HG03521 (cell line): ENCODE data around the gene RCC2.
"Not testable (repeated sequence)": the region's sequence is repeated elsewhere in the genome, so short reads cannot be mapped to it uniquely, and the experiment has no call there.

Experiments
- ATAC-seq: cut with Tn5 transposase; IDR thresholded peaks from one replicate; pipeline ENCODE4 v1.9.1; 2021; ENCODE audit warnings: mild to moderate bottlenecking, moderate library complexity; ENCODE audit not compliant: unreplicated experiment

The RCC2 gene

DNA sequence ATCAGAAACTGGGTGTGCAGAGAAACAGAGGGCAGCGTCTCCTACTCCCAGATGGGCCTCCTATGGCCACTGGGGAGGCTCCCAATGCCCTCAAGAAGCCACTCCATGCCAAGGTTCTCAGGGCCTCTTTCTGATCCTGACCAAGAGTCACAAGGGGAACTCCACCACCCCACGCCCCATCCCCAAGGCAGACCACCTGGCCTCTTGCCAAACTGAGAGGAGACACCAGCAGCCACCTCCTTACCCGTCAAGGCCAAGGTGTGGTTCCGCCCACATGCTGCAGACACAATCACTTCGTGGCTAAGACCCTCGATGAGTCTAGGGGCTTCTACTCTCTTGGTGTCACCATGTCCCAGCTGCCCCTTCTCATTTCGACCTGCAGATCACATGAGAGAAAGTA lies 17.0 kb downstream of the RCC2 start:
- no peak for ATAC-seq

DNA sequence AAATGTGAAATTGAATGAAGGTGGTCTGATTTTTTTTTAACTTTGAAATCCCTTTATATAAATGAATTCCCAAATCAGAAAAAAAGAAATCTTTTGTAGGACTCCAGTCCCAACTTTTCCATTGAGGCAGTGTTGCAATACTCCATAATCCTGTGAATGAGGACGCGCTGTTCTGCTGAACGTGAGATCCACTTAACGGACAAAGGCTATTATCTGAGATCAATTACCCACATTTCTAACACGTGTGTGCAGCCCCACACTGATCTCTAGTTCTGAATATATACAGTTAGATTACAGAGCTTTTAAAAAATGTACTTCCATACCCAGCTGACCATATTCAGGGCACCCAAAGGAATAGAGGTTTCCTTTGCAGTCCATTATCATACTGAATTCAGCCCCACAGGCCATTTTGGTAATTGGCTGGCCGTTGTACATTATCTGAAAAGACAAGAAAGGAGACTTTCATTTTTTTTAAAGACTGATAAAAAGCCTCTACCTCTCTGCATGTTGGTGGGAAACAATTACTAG lies 19.0 kb downstream of the RCC2 start:
- no peak for ATAC-seq

DNA sequence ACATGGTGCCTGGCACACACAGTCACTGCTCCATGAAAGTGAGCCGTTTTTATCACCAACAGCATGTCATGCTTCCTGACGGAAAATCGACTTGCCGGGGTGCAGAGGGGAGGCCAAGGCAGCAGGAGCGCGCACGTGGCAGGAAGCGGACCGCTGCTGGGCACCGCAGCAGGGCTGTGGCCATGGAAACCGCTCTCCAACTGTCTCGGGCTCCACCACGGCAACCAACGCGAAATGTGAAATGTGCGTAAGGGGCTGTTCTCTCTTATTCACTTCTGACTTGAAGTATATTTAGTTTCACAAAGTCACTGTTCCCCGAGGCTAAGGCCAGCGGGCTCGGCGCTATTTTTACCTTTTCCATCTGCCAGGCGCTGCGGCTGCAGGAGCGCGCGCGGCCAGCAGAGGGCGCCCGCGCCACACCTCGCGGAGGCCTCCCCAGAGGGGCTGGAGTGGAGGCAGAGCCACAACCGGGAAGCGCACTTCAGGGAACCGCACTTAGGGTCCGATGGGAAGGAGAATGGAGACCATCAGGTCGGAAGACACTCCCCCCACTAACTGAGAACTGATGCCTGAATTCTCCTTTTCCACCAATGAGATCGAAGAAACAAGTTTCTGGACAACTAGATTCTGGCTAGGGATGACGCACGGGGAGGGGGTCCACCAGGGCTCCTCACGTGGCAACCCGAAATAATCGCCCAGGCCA lies 19.7 kb downstream of the RCC2 start:
- ATAC-seq: no peak

DNA sequence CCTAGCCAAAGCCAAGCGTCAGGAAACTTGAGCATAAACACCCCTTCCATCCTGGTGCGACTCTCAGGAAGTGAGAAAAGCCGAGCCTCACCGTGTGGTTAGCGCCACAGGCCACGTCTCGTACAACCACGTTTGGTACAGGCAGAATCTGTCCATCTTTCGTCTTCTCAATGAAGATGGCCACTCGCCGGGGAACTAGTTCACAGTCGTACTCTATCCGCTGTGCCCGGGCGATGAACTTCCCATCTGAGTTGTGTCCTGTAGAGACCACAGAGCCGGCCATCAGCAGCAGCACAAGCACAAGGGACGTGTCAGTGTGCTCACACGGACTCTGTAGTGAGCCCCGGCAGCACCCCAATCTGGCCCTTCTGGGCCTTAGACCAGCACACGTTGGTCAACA lies 23.1 kb downstream of the RCC2 start:
- ATAC-seq: no peak

DNA sequence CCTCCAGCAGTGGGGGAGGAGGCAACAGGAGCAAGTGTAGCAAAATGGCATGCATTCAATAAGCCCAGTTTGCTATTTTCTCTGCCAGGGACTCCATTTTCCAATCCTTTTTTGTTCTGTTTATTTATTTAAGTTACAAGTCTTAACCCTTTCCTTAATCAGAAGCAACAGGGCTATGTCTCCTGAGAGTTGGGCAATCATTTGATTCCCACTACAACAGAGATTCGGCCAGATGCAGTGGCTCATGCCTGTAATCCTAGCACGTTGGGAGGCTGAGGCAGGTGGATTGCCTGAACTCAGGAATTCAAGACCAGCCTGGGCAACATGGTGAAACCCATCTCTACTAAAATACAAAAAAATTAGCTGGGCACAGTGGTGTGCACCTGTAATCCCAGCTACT lies 25.5 kb downstream of the RCC2 start:
- ATAC-seq: no peak

DNA sequence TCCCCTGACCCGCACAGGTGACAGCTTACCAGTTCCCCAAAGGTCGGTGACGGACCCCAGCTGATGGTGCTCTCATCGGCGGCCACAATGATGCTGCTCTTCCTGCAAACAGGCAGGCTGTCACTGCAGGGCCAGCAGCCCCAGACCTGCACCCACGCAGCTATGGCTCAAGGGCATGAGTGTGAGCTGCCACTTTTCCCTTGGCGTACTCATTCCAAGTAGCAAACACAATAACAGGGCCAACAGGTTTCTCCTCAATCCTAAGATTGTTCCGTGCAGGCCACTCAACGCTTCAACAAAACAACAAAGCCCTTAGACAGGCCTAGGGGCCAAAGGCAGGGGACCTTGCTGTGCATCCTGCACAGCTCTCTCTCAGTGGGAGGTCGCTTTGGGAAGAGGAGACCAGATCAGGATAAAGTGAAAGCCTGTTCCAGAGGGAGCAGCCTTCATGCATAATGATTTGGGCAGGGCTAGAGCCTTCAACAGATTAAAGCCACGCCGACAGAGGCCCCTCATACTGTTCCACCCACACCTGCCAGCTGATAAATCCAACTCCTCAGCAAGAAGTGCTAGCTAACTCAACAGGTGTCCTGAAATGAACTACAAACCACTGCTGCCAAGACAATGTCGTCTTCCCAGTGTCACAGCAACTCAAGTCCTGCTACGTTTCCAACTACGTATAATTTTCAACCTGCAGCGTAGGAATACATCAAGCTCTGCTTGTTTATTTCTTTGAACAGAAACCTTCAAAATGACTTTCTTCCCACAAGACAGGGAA lies 27.2 kb downstream of the RCC2 start:
- ATAC-seq: no peak

DNA sequence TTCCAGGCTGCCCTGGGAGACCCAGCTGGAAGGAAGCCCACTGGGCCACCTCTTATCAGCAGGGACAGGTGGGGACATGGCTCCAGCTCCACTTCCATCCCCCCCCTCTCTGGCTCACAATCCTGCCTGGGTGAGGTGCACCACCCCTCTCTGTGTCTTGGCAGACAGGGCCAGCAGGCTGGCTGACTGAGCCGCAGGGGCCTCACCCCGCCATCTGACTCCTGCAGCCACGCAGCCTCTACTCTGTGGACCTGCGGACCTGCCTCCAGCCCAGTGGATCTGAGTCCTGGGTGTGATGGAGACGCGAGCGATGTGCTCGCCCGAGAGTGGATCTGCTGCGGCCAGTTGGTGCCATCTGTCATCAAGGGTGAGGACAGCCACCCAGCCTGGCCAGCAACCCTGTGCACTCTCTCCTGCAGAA lies 30.1 kb downstream of the RCC2 start:
- ATAC-seq: no peak

DNA sequence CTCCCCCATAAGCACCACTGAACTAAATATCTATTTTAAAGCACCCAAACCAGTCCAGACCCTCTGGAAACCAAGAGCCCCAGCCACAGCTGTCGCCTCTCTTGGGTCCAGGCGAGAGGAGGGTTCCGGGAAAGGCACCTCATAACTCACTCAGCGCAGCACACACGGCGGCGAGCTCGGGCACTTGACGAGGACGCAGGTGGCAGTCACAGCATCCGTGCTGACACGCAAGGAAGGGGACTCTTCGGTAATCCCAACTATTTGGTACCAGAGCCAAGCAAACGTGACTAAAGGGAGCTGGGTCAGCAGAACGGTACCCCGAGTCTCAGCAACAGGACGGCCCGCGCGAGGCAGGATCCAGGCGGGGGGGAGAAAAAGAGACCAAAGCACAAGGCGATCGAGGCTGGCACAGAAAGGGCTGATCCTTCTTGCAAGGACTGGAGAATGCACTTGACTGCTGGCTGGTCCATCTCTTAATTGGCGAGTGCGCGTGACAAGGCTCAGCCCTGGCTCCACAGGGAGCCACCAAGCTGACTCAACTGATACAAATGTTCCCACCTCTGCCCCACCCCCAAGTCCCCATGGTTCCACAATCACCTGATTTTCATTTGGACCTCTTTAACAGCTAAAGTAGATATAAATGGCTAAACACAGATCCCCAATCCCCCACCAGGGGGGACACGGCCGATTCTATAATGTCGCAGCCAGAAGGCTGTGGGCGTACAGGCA lies 31.5 kb downstream of the RCC2 start:
- not testable (repeated sequence) for ATAC-seq

DNA sequence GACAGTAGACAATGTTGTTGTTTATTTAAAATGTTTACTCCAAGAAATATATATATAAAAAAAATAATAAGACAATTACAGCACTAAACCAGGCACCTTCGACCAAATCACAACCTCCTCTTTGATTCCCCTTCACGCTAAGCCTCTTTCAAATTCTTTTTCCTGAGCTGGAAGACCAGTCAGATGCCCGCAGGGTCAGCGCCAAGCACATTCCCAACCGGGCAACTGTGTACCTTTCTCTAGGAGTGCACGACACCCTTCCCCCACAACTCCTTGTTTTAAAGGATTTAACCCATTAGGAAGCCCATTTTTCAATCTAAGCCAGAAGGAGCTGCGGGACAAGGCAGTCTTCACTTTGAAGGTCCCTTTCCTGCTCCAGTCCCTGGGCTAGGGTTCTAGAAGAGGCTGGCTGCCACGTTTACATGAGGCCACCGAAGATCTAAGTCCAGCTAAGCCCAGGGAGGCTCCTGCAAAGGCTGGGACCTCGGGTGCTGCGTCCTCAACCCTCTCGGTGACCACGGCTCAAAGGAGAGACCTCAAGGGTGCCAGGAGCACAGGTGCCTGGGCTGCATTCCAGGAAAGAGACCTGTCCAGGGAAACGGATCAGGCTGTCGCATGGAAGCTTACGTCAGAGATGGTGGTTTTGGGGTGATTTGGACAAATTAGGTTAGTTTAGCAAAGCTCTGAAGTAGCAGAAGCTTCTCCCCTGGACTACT lies 32.6 kb downstream of the RCC2 start:
- not testable (repeated sequence) for ATAC-seq

DNA sequence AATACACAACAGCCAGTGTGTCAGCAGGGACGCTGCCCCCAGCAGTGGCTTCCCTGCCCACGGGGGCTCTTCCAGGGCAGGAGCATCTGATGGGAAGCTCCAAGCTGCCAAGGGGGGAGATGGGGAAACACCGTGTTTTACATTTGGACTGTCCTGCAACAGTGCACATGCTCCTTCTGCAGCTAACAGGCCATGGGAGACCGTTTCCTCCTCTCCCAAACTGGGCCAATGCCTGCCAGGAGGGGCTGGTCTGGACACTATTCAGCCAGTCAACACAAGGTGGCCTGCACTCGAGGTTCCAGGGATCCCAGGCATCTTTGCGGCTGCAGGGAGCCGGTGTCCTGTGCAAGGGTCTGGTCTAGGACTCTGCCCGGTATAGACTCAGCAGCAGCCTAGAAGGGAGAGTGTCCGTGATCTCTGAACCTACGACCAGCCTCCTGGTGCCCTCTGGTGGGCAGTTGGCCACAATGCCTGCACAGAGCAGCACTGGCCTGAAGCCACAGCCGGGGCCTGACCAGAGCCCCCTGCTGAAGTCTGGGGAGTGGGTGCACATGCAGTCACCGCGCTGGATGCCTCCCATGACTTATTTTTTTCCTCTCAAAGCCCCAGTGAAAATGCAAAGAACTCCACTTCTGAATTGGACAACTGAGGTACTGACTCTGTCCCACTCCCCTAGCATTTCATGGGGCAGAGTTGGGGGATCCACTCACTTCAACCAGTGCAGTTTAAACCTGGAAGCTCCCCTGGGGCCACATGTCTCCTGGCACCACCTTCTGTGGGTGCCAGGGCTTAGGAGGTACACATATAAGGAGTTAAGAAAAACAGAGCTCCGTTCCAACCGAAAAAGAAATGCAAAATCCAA lies 33.3 kb downstream of the RCC2 start:
- ATAC-seq: no peak

DNA sequence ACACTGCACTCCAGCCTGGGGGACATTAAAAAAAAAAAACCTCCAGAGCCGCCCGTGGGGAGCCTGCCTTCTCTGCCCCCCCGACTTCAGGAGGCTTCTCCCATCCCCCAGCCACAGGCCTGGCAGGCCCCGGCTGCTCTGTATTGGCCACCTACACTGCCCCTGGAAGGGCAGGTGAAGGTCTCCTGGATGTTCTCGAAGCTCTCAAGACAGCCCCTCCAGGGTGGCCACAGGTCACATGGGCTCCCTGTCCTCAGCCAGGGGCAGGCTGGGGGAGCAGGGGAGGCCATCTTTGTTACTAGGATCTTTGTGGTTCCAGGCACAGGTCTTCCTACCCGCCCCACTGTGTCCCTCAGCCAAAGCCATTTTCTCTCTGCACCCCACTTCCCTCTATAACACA lies 34.7 kb downstream of the RCC2 start:
- ATAC-seq: no peak

DNA sequence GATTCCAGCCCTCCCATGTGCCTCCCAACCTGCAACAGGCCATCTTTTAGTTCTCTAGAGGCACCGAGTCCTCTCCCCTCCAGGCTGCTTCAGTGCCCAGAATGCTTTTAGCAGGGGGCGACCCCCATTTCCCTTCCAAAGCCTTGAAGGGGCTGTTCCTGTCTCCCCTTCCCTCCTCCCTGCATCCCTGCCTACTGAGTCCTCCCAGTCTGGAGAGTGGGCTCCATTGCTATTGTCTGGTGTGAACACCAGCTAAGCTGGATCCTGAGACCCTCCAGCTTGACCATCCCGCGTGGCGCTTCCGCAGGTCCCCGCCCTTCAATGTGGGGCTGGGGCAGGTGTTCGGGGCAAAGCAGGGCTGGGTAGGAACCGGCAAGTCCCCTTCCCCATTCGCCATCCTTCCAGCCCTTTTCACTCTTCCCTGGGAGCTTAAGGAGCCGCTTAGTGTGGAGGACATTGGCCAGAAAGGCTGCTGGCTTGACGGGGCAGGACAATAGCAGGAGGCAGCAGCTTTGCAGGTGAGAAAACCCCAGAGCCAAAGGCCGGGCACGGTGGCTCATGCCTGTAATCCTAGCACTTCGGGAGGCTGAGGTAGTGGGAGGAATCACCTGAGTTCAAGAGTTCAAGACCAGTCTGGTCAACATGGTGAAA lies 35.3 kb downstream of the RCC2 start:
- no peak for ATAC-seq

DNA sequence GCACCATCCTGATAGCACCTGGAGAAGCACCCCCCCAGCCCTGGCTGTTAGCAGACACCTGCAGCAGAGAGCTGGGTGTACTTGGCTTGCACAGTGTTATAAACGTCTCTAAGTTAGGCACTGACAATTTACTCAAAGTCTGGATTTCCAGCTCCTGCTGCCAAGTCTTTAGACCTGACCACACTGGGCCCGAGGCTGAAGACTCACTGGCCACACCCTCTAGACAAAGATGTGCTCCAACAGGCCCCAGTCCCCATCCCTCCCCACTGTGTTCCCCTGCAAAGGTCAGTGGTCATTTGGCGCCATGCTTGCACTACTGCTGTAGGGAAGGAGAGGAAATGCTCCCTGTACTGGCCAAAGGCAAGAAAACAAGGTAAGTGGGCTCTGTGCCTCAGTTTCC lies 36.4 kb downstream of the RCC2 start:
- no peak for ATAC-seq

DNA sequence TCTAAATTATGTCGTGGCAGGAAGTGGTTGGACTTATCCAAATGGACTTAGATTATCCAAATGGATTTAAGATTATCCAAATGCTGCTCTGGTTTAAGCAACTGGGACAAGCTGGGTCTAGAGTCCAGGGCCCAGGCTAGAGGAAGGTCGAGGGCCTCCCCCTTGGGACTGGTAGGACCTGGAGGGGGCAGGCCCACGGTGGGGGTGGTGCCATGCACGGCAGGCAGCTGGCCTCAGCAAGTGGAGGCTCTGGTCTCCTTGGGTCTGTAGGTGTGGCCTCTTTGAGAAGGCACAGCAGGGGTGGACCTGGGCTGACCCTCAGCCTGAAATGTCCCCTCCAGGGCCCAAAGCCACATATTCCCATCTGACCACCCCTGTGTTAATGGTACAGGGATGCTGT lies 37.6 kb downstream of the RCC2 start:
- no peak for ATAC-seq

DNA sequence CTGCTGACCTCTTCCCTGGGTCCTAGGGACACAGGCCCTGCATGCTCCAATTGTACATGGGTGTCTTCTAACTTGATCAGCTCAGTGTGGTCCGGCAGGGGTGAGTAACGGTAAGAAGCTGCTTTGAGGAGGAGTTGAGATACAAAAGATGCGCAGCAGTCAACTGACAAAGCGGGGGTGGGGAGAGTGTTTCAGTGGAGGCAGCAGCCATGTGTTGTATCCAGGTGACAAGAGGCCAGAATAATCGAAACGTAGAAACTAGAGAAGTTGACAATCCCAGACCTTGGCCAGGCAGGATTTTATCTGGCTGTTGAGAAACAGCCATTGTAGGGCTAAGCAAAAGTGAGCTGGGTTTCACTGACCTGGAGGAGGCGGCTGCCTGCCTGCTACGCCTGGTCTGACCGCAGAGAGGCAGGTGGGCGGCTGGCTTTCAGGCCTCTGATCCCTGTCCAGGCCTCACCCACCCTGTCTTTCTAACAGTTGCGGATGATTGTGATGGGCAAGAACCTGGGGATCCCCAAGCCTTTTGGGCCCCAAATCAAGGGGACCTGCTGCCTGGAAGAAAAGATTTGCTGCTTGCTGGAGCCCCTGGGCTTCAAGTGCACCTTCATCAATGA lies 38.6 kb downstream of the RCC2 start:
- ATAC-seq: no peak

DNA sequence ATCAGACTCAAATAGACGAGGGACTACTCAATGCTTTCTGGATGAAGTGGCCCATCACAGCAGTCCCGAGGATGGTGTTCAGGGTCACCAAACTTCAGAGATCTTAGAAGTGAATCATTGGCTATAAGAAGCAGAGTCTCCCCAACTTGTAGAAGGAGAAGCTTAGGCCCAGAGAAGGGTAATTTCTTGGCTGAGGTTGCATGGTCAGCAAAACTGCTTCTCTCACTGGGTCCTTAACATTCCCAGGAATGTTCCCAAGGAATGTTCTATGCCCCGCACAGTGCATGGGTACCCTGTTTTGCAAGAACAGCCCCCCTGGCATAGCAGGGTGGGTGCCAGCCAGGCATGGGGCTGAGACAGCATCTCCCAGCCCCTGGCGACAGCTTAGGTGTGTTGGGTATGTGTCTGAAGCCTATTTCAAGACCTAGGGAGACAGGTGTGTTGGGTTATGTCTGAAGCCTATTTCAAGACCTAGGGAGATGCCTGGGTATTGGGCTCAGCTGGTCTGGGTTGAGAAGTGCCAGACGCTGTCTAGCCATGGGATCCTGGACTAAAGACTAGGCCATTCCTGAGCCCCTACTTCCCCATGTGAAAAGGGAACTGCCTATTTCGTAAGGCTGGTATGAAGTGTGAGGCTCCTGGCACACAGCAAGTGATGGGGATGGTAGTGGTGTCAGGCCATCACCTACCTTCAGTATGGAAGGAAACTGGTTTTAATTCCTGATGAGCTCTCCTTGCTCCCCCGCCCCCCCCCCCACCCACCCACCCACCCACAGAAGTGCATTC lies 41.4 kb downstream of the RCC2 start:
- no peak for ATAC-seq

DNA sequence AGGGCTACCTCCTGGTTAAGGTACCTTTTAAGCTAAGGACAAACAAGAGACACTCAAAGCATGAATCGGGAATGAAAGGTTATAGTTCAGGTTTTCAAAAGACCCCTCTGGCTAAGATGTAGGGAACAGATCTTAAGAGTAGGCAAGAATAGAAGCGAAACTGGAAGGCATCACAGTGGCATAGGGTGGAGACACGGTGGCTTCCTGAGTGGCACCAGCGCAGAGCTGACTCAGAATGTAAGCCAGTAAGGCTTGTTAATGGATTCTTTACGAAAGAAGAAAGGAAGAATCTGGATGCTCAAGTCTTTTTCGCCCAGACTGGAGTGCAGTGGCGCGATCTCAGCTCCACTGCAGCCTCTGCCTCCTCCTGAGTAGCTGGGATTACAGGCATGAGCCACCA lies 46.2 kb downstream of the RCC2 start:
- ATAC-seq: no peak

DNA sequence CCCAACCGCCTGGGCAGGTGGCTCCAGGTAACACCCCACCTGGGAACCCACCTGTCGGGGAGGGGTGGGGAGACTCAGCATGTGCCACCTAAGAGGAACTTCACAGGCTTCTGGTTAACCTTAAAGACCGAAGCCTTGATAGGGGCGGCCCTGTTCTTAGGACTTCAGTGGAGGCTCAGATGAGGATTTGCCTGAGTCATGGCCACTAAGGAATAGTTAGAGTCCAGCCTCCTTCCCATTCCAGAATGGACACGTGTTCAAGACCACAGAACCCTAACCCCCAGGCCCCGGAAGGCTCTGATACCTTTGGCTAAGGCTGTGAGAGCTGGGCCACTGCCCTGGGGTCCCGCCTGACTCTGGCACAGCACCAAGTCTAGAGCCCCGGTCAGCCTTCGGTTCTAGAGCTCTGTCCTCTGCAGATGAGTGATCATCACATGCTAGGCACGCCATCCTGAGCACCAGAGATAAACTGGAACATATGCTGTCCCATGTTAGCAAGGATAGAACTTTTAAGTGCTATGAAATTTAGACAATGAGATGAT lies 47.2 kb downstream of the RCC2 start:
- no peak for ATAC-seq
